GM12874 (cell line): ENCODE measurements around the gene RFC2.

Source experiments
- CTCF ChIP-seq: IDR thresholded peaks from 2 replicates; pipeline ENCODE4 v1.5.1; 2011; ENCODE audit warnings: low read depth, mild to moderate bottlenecking, control low read depth, low read length, moderate library complexity; ENCODE audit not compliant: insufficient read depth

Gene RFC2

DNA sequence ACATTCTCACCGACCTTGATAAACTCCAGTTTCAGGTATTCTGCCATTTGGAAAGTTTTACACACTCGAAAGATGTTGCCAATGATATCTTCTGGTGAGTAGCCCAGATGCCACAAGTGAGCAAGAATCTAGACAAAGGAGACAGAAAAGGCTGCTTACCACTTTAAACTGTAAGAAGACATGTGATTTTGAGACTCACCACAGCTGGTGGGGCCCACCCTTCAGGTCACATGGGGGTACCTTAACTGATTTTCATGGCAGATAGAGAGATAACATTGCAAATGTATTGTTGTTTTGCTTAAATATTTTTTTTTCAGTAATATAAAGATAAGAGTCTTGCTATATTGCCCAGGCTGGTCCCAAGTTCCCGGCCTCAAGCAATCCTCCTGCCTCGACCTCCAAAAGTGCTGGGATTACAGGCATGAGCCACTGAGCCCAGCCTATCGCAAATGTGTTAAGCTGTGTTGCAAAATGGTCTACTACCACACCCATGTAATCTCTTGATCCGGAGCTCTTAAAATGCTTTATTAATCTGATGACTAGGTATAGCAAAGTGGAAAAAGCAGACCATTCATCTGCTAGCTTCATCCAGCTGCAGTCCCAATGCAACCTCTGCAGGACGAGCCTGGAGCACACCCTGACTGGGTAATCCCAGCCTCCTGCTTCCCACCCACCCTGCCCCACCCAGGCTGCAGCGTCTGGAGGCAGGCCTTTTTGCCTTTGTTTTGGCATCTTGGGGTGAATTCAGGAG, 18.5 kb downstream of the RFC2 start:
- TF ChIP-seq CTCF = no peak

GRCh38 chr7:74233655-74234285, 20.4 kb downstream of the RFC2 start:
- TF ChIP-seq CTCF = no peak

GRCh38 chr7:74231232-74231590, 23.0 kb downstream of the RFC2 start:
- no peak for TF ChIP-seq CTCF

DNA sequence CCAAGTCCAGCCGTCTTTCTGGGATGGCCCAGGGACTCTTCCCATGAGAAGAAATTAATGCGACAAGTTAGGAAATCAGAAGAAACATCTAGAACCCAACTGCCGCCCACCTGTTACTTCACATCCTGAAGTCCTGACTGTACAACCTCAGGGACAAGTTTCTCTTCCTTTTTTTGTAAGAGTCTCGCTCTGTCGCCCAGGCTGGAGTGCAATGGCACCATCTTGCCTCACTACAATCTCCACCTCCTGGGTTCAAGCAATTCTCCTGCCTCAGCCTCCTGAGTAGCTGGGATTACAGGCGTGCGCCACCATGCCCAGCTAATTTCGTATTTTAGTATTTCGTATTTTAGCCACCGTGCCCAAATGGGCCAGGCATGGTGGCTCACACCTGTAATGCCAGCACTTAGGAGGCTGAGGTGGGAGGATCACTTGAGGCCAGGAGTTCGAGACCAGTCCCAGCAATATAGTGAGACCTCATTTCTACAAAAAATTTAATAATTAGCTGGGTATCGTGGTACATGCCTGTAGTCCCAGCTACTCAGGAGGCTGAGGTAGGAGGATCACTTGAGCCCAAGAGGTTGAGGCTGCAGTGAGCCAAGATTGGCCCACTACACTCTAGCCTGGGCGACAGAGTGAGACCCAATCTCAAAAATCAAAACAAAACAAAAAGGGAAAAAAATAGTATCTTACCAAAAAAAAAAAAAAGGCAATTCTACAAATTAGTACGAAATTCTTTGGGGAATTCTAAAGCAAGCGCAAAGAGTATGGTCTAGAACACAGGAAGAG, 23.6 kb downstream of the RFC2 start:
- TF ChIP-seq CTCF = no peak

GRCh38 chr7:74228951-74229900, 25.0 kb downstream of the RFC2 start:
- no peak for TF ChIP-seq CTCF

- no peak for TF ChIP-seq CTCF
Measured at GRCh38 chr7:74226633-74227032, 27.6 kb downstream of the RFC2 start.
